Body of pancreas (tissue), 4 donors: ENCODE data around the gene MYO16. TPM values are rescaled to one million over a fixed set of nuclear protein-coding genes. Genes with fewer than 3 reads are reported as not detected.

Source experiments
- ATAC-seq: fragments of 150-250 bp; one replicate; pipeline ENCODE4 v1.9.1; 2016
- DNase-seq, 4 donors: peaks; one replicate each; pipeline ENCODE4 v3.0.0-alpha.2; 2019
- H3K27ac ChIP-seq, 4 donors: fragments of 200-600 bp; sonication (generic); 1 replicate in 3 of 4; 2 replicates in 1 of 4; pipeline versions ENCODE4 v1.5.1 to v1.6.1; 2016 to 2019; ENCODE audit warnings: mild to moderate bottlenecking in 1 of 4, mixed read lengths in 1 of 4, moderate library complexity in 1 of 4
- H3K27me3 ChIP-seq, 2 donors: fragments of 200-600 bp; sonication (generic); one replicate each; pipeline ENCODE4 v1.6.0; 2016; ENCODE audit warnings: mild to moderate bottlenecking in 1 of 2
- H3K36me3 ChIP-seq, 2 donors: fragments of 200-600 bp; sonication (generic); replicated peaks in 1 of 2; 2 replicates each; pipeline ENCODE4 v1.5.1; 2016; ENCODE audit warnings: low read depth in 2 of 2; ENCODE audit not compliant: insufficient read depth in 1 of 2
- H3K4me1 ChIP-seq: fragments of 200-600 bp; sonication (generic); one replicate; pipeline ENCODE4 v1.6.0; 2016
- H3K4me3 ChIP-seq, 2 donors: fragments of 200-600 bp; sonication (generic); 1 replicate in 1 of 2; 2 replicates in 1 of 2; pipeline ENCODE4 v1.5.1; 2016 to 2019
- H3K9me3 ChIP-seq, 3 donors: fragments of 200-600 bp; sonication (generic); 1 replicate in 2 of 3; 2 replicates in 1 of 3; pipeline ENCODE4 v1.5.1; 2016
- POLR2A ChIP-seq, 3 donors: fragments of 450-650 bp; IDR thresholded peaks; one replicate each; pipeline ENCODE4 v1.6.1; 2016; ENCODE audit warnings: antibody characterized with exemption in 3 of 3, mild to moderate bottlenecking in 2 of 3
- WGBS, 2 donors: methylation state at CpG; one replicate each; pipeline ENCODE4 v1.1.5; 2017; 5-methylcytosine and 5-hydroxymethylcytosine counted together
- intact Hi-C: fragments of 100-400 bp; cut with DNase I; formaldehyde crosslinking; loops from one replicate; pipeline ENCODE4 v1.15.1; 2023
- total RNA-seq, 2 donors: library from RNA; depleted of rRNA; stranded (reverse); fragments of >200 nt; gene quantifications; one replicate each; pipeline ENCODE4 v1.1.0, GENCODE V29; 2016
- TF ChIP-seq, protein P1 (sequence below), 7 experiments: fragments of 450-650 bp in 4 of 7; fragments of 200-600 bp in 3 of 7; sonication (generic) in 3 of 7; IDR thresholded peaks; one replicate each; pipeline ENCODE4 v1.5.1; 2016 to 2019; ENCODE audit warnings: antibody characterized with exemption in 7 of 7

MYO16 gene
- total RNA-seq, 2 donors from 2014 or later = under 0.01 to 0.78 TPM

GRCh38 chr13:108993346-108993745 lies 363.9 kb downstream of the MYO16 start:
- ATAC-seq (no peak), DNase-seq (no peak)
- 51 to 65% methylated on average over 5 of the region's 5 CpGs for WGBS, 2 donors
- H3K9me3 ChIP-seq = no peaks in the 10 kb centered on the region
- no peak overlapping the region for H3K27ac ChIP-seq
- no peak overlapping the region for H3K4me3 ChIP-seq
- TF ChIP-seq, protein P1, sequence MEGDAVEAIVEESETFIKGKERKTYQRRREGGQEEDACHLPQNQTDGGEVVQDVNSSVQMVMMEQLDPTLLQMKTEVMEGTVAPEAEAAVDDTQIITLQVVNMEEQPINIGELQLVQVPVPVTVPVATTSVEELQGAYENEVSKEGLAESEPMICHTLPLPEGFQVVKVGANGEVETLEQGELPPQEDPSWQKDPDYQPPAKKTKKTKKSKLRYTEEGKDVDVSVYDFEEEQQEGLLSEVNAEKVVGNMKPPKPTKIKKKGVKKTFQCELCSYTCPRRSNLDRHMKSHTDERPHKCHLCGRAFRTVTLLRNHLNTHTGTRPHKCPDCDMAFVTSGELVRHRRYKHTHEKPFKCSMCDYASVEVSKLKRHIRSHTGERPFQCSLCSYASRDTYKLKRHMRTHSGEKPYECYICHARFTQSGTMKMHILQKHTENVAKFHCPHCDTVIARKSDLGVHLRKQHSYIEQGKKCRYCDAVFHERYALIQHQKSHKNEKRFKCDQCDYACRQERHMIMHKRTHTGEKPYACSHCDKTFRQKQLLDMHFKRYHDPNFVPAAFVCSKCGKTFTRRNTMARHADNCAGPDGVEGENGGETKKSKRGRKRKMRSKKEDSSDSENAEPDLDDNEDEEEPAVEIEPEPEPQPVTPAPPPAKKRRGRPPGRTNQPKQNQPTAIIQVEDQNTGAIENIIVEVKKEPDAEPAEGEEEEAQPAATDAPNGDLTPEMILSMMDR (IDR thresholded peaks at IDR 0.05) = no peak
- TF ChIP-seq POLR2A (IDR thresholded peaks at IDR 0.05) = no peak
- H3K27me3 ChIP-seq = no peaks in the 10 kb centered on the region
- no peaks in the 10 kb centered on the region for H3K4me1 ChIP-seq
- no peaks in the 10 kb centered on the region for H3K36me3 ChIP-seq
- intact Hi-C loops = no loop called here

GRCh38 chr13:108996430-108996829 lies 367.0 kb downstream of the MYO16 start:
- TF ChIP-seq POLR2A (IDR thresholded peaks at IDR 0.05) = no peak
- TF ChIP-seq, protein P1 (IDR thresholded peaks at IDR 0.05) = no peak
- Histone ChIP-seq H3K4me3 (no peak overlapping the region), H3K36me3 (no peaks in the 10 kb centered on the region), H3K27me3 (no peaks in the 10 kb centered on the region), H3K27ac (no peak overlapping the region), H3K4me1 (no peaks in the 10 kb centered on the region), H3K9me3 (no peaks in the 10 kb centered on the region)
- intact Hi-C loops = no loop called here
- DNase-seq (no peak), ATAC-seq (no peak)

DNA sequence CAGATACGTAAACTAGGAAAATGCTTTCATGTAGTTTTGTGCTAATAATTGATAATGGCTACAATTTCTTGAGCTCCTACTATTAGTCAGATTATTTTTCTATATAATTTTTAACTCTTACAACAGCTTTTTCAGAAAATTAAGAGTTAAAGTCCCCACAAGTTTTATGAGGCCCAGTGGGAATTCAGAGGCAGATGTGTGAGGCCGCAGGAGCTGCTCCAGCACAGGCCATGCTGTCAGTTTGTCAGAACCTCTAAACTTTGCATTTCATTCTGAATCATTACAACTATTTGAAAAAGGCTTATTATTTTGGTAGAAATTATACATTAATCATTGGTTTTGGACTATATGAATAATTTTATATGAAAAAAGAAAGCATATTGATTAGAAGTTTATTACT lies 370.8 kb downstream of the MYO16 start:
- H3K27me3 ChIP-seq = no peaks in the 10 kb centered on the region
- no peak overlapping the region for H3K4me3 ChIP-seq
- no peaks in the 10 kb centered on the region for H3K36me3 ChIP-seq
- no peak for ATAC-seq
- WGBS, 2 donors = 73 to 74% methylated on average over 2 of the region's 2 CpGs
- H3K27ac ChIP-seq = no peak overlapping the region
- intact Hi-C loops = no loop called here
- no peak for DNase-seq
- TF ChIP-seq, protein P1 (IDR thresholded peaks at IDR 0.05) = no peak
- no peak for TF ChIP-seq POLR2A (IDR thresholded peaks at IDR 0.05)
- H3K9me3 ChIP-seq = no peaks in the 10 kb centered on the region
- no peaks in the 10 kb centered on the region for H3K4me1 ChIP-seq

DNA sequence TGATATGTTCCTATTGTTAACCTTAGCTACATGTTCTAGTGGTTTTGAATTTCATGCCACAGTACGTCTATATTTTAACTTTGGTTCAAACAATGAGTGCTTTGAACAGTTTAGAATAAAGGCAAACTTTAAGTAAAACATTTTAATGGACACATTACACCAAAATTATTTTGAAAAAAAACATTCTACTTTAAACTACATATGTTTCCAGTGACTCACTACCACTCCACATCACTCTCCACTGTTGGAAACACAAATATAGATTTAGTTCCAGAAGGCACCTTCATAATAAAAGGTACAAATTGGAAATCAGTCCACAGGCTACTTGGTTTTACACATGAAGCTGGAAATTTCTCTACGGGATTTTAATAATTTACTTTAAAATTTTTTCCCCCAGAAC lies 373.5 kb downstream of the MYO16 start:
- WGBS, 2 donors = 49 to 51% methylated on average over 2 of the region's 2 CpGs
- Histone ChIP-seq H3K27me3 (no peaks in the 10 kb centered on the region), H3K36me3 (no peaks in the 10 kb centered on the region), H3K4me1 (no peaks in the 10 kb centered on the region), H3K4me3 (no peak overlapping the region), H3K27ac (no peak overlapping the region), H3K9me3 (no peaks in the 10 kb centered on the region)
- DNase-seq (no peak), ATAC-seq (no peak)
- no peak for TF ChIP-seq POLR2A (IDR thresholded peaks at IDR 0.05)
- TF ChIP-seq, protein P1 (IDR thresholded peaks at IDR 0.05) = no peak
- intact Hi-C loops = no loop called here

DNA sequence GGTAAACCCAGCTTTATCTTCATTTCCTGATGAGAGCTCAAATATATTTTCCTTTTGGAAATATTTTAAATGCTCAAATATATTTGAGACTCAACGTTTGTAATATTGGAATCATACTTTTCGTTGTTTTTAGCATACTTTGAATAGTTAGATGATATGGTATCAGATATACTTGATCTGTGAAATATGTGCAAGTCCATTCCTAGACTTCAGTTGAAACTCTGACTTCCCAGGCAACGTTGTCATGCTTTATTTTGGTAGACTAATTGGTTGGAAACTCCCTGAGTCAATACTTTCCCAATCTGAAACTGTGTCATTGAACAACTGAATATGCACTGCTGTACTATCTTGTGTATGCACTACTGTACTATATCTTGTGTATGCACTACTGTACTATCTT lies 378.5 kb downstream of the MYO16 start:
- DNase-seq = no peak
- intact Hi-C loops = no loop called here
- 26 to 32% methylated on average over 3 of the region's 3 CpGs for WGBS, 2 donors

More for the DNA sequence above, 378.5 kb downstream of the MYO16 start:
- no peak for ATAC-seq
- Histone ChIP-seq H3K27ac (no peak overlapping the region), H3K4me1 (no peaks in the 10 kb centered on the region), H3K27me3 (no peaks in the 10 kb centered on the region), H3K36me3 (no peaks in the 10 kb centered on the region), H3K4me3 (no peak overlapping the region), H3K9me3 (no peaks in the 10 kb centered on the region)
- TF ChIP-seq POLR2A (IDR thresholded peaks at IDR 0.05) = no peak
